ENCODE data around the gene ZNF770. TPM values are rescaled to one million over a fixed set of nuclear protein-coding genes. Genes with fewer than 3 reads are reported as not detected.

The ZNF770 gene
- total and polyA plus RNA-seq, 2 donors (not counting 3 experiments of a cell fraction or from before 2014, with no cell fraction given) = 6.4 to 30.3 TPM

- Histone ChIP-seq H3K27me3 (ENCODE audit: control insufficient read depth in 2 of 2, insufficient read depth in 2 of 2, low read length in 2 of 2) (no peaks in the 10 kb centered on the region), H3K9me1 (replicated peaks; ENCODE audit: control insufficient read depth, extremely low read depth, insufficient read depth, low read length) (no peaks in the 10 kb centered on the region), H2AFZ (ENCODE audit: low read depth, low read length) (no peak overlapping the region), H3K4me2 (ENCODE audit: insufficient read depth, low read length) (peak overlapping the region; percentile 97), H3K79me2 (ENCODE audit: control insufficient read depth, insufficient read depth, low read length) (peaks cover 48% of the 10 kb centered on the region), H3K9me3 (replicated peaks; ENCODE audit: control insufficient read depth, insufficient read depth, low read length) (no peaks in the 10 kb centered on the region), H4K20me1 (replicated peaks; ENCODE audit: control insufficient read depth, extremely low read depth, insufficient read depth, low read length) (no peaks in the 10 kb centered on the region), H3K4me3 (replicated peaks in 1 of 3; ENCODE audit: insufficient read depth in 1 of 3, low read depth in 1 of 3, low read length in 3 of 3) (peak overlapping the region in 1 of 3 experiments; percentile 95), H3K9ac (replicated peaks; ENCODE audit: extremely low read depth, insufficient read depth, low read length) (no peak overlapping the region), H3K27ac (ENCODE audit: insufficient read depth, low read depth, low read length) (peak overlapping the region; percentile 6), H3K36me3 (ENCODE audit: control insufficient read depth in 2 of 2, extremely low read depth in 1 of 2, insufficient read depth in 2 of 2, low read length in 2 of 2) (peaks cover 2 to 7% of the 10 kb centered on the region in 2 experiments), H3K4me1 (ENCODE audit: control insufficient read depth, extremely low read depth, insufficient read depth, low read length) (peaks cover 32% of the 10 kb centered on the region)
- TF ChIP-seq POLR2A (IDR thresholded peaks at IDR 0.05; ENCODE audit: low read depth, low read length) (no peak), MYC (IDR thresholded peaks at IDR 0.05; ENCODE audit: low read depth, low read length) (no peak), MAX (IDR thresholded peaks at IDR 0.05; ENCODE audit: insufficient read depth, insufficient read length) (no peak), GATA2 (IDR thresholded peaks at IDR 0.05; ENCODE audit: insufficient read depth, insufficient read length, low read depth, low read length) (no peak)
- ChIA-PET CTCF (interaction anchor here (4.2 kb wide), 1 partner anchor 15 kb away, joined by 82 read pairs; the partner anchor contains the start of gene AQR), POLR2A (interaction anchor here (3.3 kb wide), 1 partner anchor 17 kb away, joined by 30 read pairs; the partner anchor contains the start of gene AQR)
- DNase-seq (ENCODE audit: low read depth, low spot score) = no peak
- BruUV-seq (replicated peaks) = no TSS peak
- no peak for FAIRE-seq
- intact Hi-C loops (cut with micrococcal nuclease) = loop anchor here (5.0 kb wide), 1 partner anchor 321 kb away; no protein-coding TSS in a partner anchor
- dilution Hi-C loops (cut with MboI; ENCODE audit: extremely low pct_ligation_motif_present, low sequenced_read_pairs) = no loop called here
Measured at GRCh38 chr15:34986326-34986725, 1.8 kb downstream of the ZNF770 start.

- BruUV-seq (replicated peaks) = no TSS peak
- Histone ChIP-seq H3K36me3 (ENCODE audit: control insufficient read depth in 2 of 2, extremely low read depth in 1 of 2, insufficient read depth in 2 of 2, low read length in 2 of 2) (peaks cover 2 to 8% of the 10 kb centered on the region in 2 experiments), H3K9ac (replicated peaks; ENCODE audit: extremely low read depth, insufficient read depth, low read length) (peak overlapping the region; percentile 24), H3K27ac (ENCODE audit: insufficient read depth, low read depth, low read length) (peak overlapping the region; percentile 59), H4K20me1 (replicated peaks; ENCODE audit: control insufficient read depth, extremely low read depth, insufficient read depth, low read length) (no peaks in the 10 kb centered on the region), H3K4me3 (replicated peaks in 1 of 3; ENCODE audit: insufficient read depth in 1 of 3, low read depth in 1 of 3, low read length in 3 of 3) (peak overlapping the region in 1 of 3 experiments; percentile 32), H3K4me2 (ENCODE audit: insufficient read depth, low read length) (peak overlapping the region; percentile 97), H3K9me1 (replicated peaks; ENCODE audit: control insufficient read depth, extremely low read depth, insufficient read depth, low read length) (no peaks in the 10 kb centered on the region), H3K4me1 (ENCODE audit: control insufficient read depth, extremely low read depth, insufficient read depth, low read length) (peaks cover 32% of the 10 kb centered on the region), H2AFZ (ENCODE audit: low read depth, low read length) (no peak overlapping the region), H3K9me3 (replicated peaks; ENCODE audit: control insufficient read depth, insufficient read depth, low read length) (no peaks in the 10 kb centered on the region), H3K27me3 (ENCODE audit: control insufficient read depth in 2 of 2, insufficient read depth in 2 of 2, low read length in 2 of 2) (no peaks in the 10 kb centered on the region), H3K79me2 (ENCODE audit: control insufficient read depth, insufficient read depth, low read length) (peaks cover 48% of the 10 kb centered on the region)
- ChIA-PET POLR2A (interaction anchor here (0.7 to 1.0 kb wide), 3 partner anchors 10 to 1805 kb away, joined by 4 to 5 read pairs (median 5); partner anchors contain the start of gene AQR), CTCF (interaction anchor here (0.6 to 2.6 kb wide), 2 partner anchors 16 to 53 kb away, joined by 3 to 21 read pairs; partner anchors contain the start of gene AQR)
- DNase-seq (ENCODE audit: low read depth, low spot score) = peak; percentile 83
- peak; percentile 76 for FAIRE-seq
- intact Hi-C loops (cut with micrococcal nuclease) = loop anchor here (5.0 kb wide), 1 partner anchor 322 kb away; no protein-coding TSS in a partner anchor
- dilution Hi-C loops (cut with MboI; ENCODE audit: extremely low pct_ligation_motif_present, low sequenced_read_pairs) = no loop called here
- TF ChIP-seq EZH2 (IDR thresholded peaks at IDR 0.05; ENCODE audit: borderline replicate concordance, low read depth, low read length, severe bottlenecking) (no peak), MYC (IDR thresholded peaks at IDR 0.05; ENCODE audit: low read depth, low read length) (no peak), POLR2AphosphoS5 (IDR thresholded peaks at IDR 0.05; ENCODE audit: insufficient read depth, low read depth, low read length) (no peak), JUN (IDR thresholded peaks at IDR 0.05; ENCODE audit: borderline replicate concordance, insufficient read depth, insufficient read length, low read depth) (peak; percentile 33), CTCF (IDR thresholded peaks at IDR 0.05; ENCODE audit: extremely low read depth in 1 of 2, insufficient read depth in 1 of 2, low read depth in 1 of 2, low read length in 2 of 2) (no peak)
Measured at GRCh38 chr15:34984889-34985630, 3.0 kb downstream of the ZNF770 start.
